Lower lobe of right lung (tissue), 2 donors: Measurements from ENCODE around the gene EPHX1. TPM values are rescaled to one million over a fixed set of nuclear protein-coding genes. Genes with fewer than 3 reads are reported as not detected.
"Not testable (repeated sequence)": the region's sequence is repeated elsewhere in the genome, so short reads cannot be mapped to it uniquely, and the experiment has no call there.

ENCODE experiments used
- ATAC-seq, 2 donors: fragments of 200-7000 bp; cut with Tn5 transposase; one replicate each; pipeline ENCODE4 v1.9.1; 2020 to 2022; ENCODE audit warnings: mild to moderate bottlenecking in 2 of 2, moderate library complexity in 2 of 2
- DNase-seq: peaks from one replicate; pipeline ENCODE4 v3.0.0-alpha.2; 2020
- H3K27ac ChIP-seq: fragments of 200-600 bp; one replicate; pipeline ENCODE4 v1.8.0; 2022
- H3K27me3 ChIP-seq: fragments of 200-600 bp; one replicate; pipeline ENCODE4 v1.8.0; 2022; ENCODE audit warnings: low read depth
- H3K36me3 ChIP-seq: fragments of 200-600 bp; one replicate; pipeline ENCODE4 v1.8.0; 2022; ENCODE audit warnings: mild to moderate bottlenecking
- H3K4me1 ChIP-seq: fragments of 200-600 bp; one replicate; pipeline ENCODE4 v1.8.0; 2022
- H3K4me3 ChIP-seq: fragments of 200-600 bp; one replicate; pipeline ENCODE4 v1.8.0; 2022; ENCODE audit warnings: mild to moderate bottlenecking
- H3K9me3 ChIP-seq: fragments of 200-600 bp; one replicate; pipeline ENCODE4 v1.8.0; 2022
- CTCF ChIP-seq: fragments of 200-600 bp; IDR thresholded peaks from one replicate; pipeline ENCODE4 v1.8.0; 2022; ENCODE audit warnings: antibody characterized with exemption, mild to moderate bottlenecking
- intact Hi-C: fragments of 100-400 bp; cut with DNase I; formaldehyde crosslinking; loops from one replicate; pipeline ENCODE4 v1.11.0; 2022
- total RNA-seq: library from RNA; stranded (reverse); fragmentation: NEBNext Ultra II Directional; extraction: Animal tissue kit (Norgen Biotek cat#: 25700); gene quantifications from one replicate; pipeline ENCODE4 v1.2.1, GENCODE V29; 2021
- donor health status: DM: no; HTN: yes; CAD: no; lungs with severe emphysema.

The EPHX1 gene
- total RNA-seq, 1 donor from 2014 or later, result 233 TPM

GRCh38 chr1:225813214-225813964 is 3.5 kb downstream of the EPHX1 start:
- peak; percentile 82 for DNase-seq
- Histone ChIP-seq H3K4me3 (peak overlapping the region; percentile 9), H3K4me1 (peaks cover 78% of the 10 kb centered on the region), H3K9me3 (no peaks in the 10 kb centered on the region), H3K27me3 (no peaks in the 10 kb centered on the region), H3K36me3 (no peaks in the 10 kb centered on the region), H3K27ac (peak overlapping the region; percentile 90)
- TF ChIP-seq CTCF, result no peak
- peak; percentile 79 to 82 for ATAC-seq
- intact Hi-C loops, result no loop called here

GRCh38 chr1:225814381-225814780 is 4.5 kb downstream of the EPHX1 start:
- Histone ChIP-seq H3K9me3 (no peaks in the 10 kb centered on the region), H3K36me3 (no peaks in the 10 kb centered on the region), H3K27ac (peak overlapping the region; percentile 90), H3K27me3 (no peaks in the 10 kb centered on the region), H3K4me3 (no peak overlapping the region), H3K4me1 (peaks cover 84% of the 10 kb centered on the region)
- no peak for DNase-seq
- intact Hi-C loops, result no loop called here
- TF ChIP-seq CTCF, result no peak
- ATAC-seq, result no peak

- H3K4me3 ChIP-seq, intact Hi-C loops, H3K9me3 ChIP-seq, ATAC-seq, H3K36me3 ChIP-seq, H3K27me3 ChIP-seq, DNase-seq: not testable (repeated sequence)
- peak overlapping the region; percentile 90 for H3K27ac ChIP-seq
- H3K4me1 ChIP-seq, result peaks cover 91% of the 10 kb centered on the region
These were observed 5.2 kb downstream of the EPHX1 start for GRCh38 chr1:225815090-225815489.

- no peak overlapping the region for H3K4me3 ChIP-seq
- H3K36me3 ChIP-seq, result no peaks in the 10 kb centered on the region
- intact Hi-C loops, result no loop called here
- peak overlapping the region; percentile 90 for H3K27ac ChIP-seq
- no peaks in the 10 kb centered on the region for H3K27me3 ChIP-seq
- peaks cover 97% of the 10 kb centered on the region for H3K4me1 ChIP-seq
- ATAC-seq (no peak), DNase-seq (no peak)
- no peak for TF ChIP-seq CTCF
- no peaks in the 10 kb centered on the region for H3K9me3 ChIP-seq
These were observed 5.7 kb downstream of the EPHX1 start for GRCh38 chr1:225815526-225816178.

GRCh38 chr1:225816643-225817538 is 7.0 kb downstream of the EPHX1 start:
- intact Hi-C loops, result no loop called here
- Histone ChIP-seq H3K27me3 (no peaks in the 10 kb centered on the region), H3K9me3 (no peaks in the 10 kb centered on the region), H3K27ac (peak overlapping the region; percentile 90), H3K36me3 (peaks cover 4% of the 10 kb centered on the region), H3K4me1 (peaks cover 96% of the 10 kb centered on the region), H3K4me3 (peak overlapping the region; percentile 13)
- no peak for TF ChIP-seq CTCF
- ATAC-seq, result peak; percentile 1 to 15
- no peak for DNase-seq
